GM18498 (cell line): ENCODE results near the gene MBOAT7.

Experiments used
- ATAC-seq: cut with Tn5 transposase; IDR thresholded peaks from one replicate; pipeline ENCODE4 v1.9.1; 2021; ENCODE audit warnings: mild to moderate bottlenecking, moderate library complexity; ENCODE audit not compliant: unreplicated experiment

MBOAT7 gene

GRCh38 chr19:54147676-54148075 is 41.7 kb downstream of the MBOAT7 start:
- no peak for ATAC-seq

GRCh38 chr19:54145541-54146158 is 43.7 kb downstream of the MBOAT7 start:
- ATAC-seq, result no peak

GRCh38 chr19:54142166-54142780 is 47.1 kb downstream of the MBOAT7 start:
- ATAC-seq, result no peak

GRCh38 chr19:54141356-54141755 is 48.0 kb downstream of the MBOAT7 start:
- no peak for ATAC-seq

GRCh38 chr19:54138489-54139256 is 50.7 kb downstream of the MBOAT7 start:
- no peak for ATAC-seq

GRCh38 chr19:54137699-54138488 is 51.5 kb downstream of the MBOAT7 start, which contains the start of gene CNOT3:
TSS of gene CNOT3 (plus strand) at chr19:54137762. CDS start at chr19:54142979, 5,217 bp downstream.
- no peak for ATAC-seq

GRCh38 chr19:54136864-54137698 is 52.3 kb downstream of the MBOAT7 start:
- peak; percentile 78 for ATAC-seq

- no peak for ATAC-seq
Measured at GRCh38 chr19:54136086-54136863, 53.1 kb downstream of the MBOAT7 start.

- no peak for ATAC-seq
Measured at GRCh38 chr19:54133957-54134590, 55.3 kb downstream of the MBOAT7 start.

- no peak for ATAC-seq
Measured at GRCh38 chr19:54133312-54133956, 55.9 kb downstream of the MBOAT7 start.

GRCh38 chr19:54129617-54129996 is 59.8 kb downstream of the MBOAT7 start:
- ATAC-seq, result no peak

- ATAC-seq, result no peak
Measured at GRCh38 chr19:54128796-54129616, 60.4 kb downstream of the MBOAT7 start.

- no peak for ATAC-seq
Measured at GRCh38 chr19:54128441-54128725, 61.0 kb downstream of the MBOAT7 start.

GRCh38 chr19:54127688-54128440 is 61.5 kb downstream of the MBOAT7 start:
- ATAC-seq, result no peak

GRCh38 chr19:54125713-54126112 is 63.7 kb downstream of the MBOAT7 start:
- ATAC-seq, result no peak

GRCh38 chr19:54124393-54124792 is 65.0 kb downstream of the MBOAT7 start:
- ATAC-seq, result no peak

GRCh38 chr19:54123682-54124081 is 65.7 kb downstream of the MBOAT7 start:
- no peak for ATAC-seq
